HEK293 (cell line): ENCODE data around the gene ORM2.
A peak's percentile ranks its signal among the peaks of the same experiment; 100 is the strongest.

ENCODE experiments used
- CTCF ChIA-PET: fragments of 350-600 bp; formaldehyde crosslinking; extraction: SDS; loops from one replicate; lab custom pipeline; 2021; ENCODE audit warnings: antibody characterized with exemption; lab: Yijun Ruan, JAX
- POLR2A ChIA-PET: fragments of 300-600 bp; formaldehyde crosslinking; extraction: SDS; loops from one replicate; lab custom pipeline; 2020; ENCODE audit warnings: antibody characterized with exemption, inconsistent platforms; lab: Yijun Ruan, JAX
- H3K27ac ChIP-seq: fragments of 200-500 bp; sonication (Bioruptor generic); 2 replicates; pipeline ENCODE4 v1.5.1; 2014; ENCODE audit warnings: low read depth, low read length, control low read depth, inconsistent platforms; ENCODE audit errors: extremely low read depth
- H3K36me3 ChIP-seq, 2 experiments: fragments of 200-500 bp in 1 of 2; sonication (Bioruptor generic) in 1 of 2; 1 replicate in 1 of 2; 2 replicates in 1 of 2; pipeline ENCODE4 v1.5.1; 2014 to 2017; ENCODE audit warnings: inconsistent platforms in 2 of 2, low read length in 2 of 2; ENCODE audit not compliant: control insufficient read depth in 2 of 2, insufficient read depth in 1 of 2
- H3K4me1 ChIP-seq: fragments of 200-500 bp; sonication (Bioruptor generic); 2 replicates; pipeline ENCODE4 v1.5.1; 2014; ENCODE audit warnings: mild to moderate bottlenecking, low read length, inconsistent platforms; ENCODE audit not compliant: control insufficient read depth, insufficient read depth
- H3K4me3 ChIP-seq: 2 replicates; pipeline ENCODE4 v1.5.1; 2011; ENCODE audit warnings: low read depth, mild to moderate bottlenecking, control low read depth, low read length, moderate library complexity
- H3K9me3 ChIP-seq: fragments of 200-500 bp; sonication (Bioruptor generic); 2 replicates; pipeline ENCODE4 v1.5.1; 2014; ENCODE audit warnings: low read depth, low read length, inconsistent platforms; ENCODE audit not compliant: control insufficient read depth, insufficient read depth
- HOXC10 ChIP-seq: sonication (generic); formaldehyde crosslinking; IDR thresholded peaks from 2 replicates; pipeline ENCODE4 v1.8.1; 2023; ENCODE audit warnings: mild to moderate bottlenecking, missing genetic modification reagents
- OSR2 ChIP-seq: fragments of 450-650 bp; formaldehyde crosslinking; IDR thresholded peaks from 2 replicates; pipeline ENCODE4 v1.5.1; 2016; ENCODE audit warnings: missing biosample characterization, missing genetic modification characterization
- SCRT1 ChIP-seq: fragments of 450-650 bp; formaldehyde crosslinking; IDR thresholded peaks from 2 replicates; pipeline ENCODE4 v1.5.1; 2016; ENCODE audit warnings: missing biosample characterization, missing genetic modification characterization, borderline replicate concordance
- SCRT2 ChIP-seq: fragments of 450-650 bp; formaldehyde crosslinking; IDR thresholded peaks from 2 replicates; pipeline ENCODE4 v1.5.1; 2016; ENCODE audit warnings: missing biosample characterization, missing genetic modification characterization
- SETDB1 ChIP-seq: IDR thresholded peaks from one replicate; pipeline ENCODE4 v1.6.1; 2017; ENCODE audit warnings: mild to moderate bottlenecking, low read length, moderate library complexity, mixed read lengths; ENCODE audit not compliant: insufficient read length
- ZBTB7A ChIP-seq: fragments of 450-650 bp; formaldehyde crosslinking; IDR thresholded peaks from 2 replicates; pipeline ENCODE4 v1.5.1; 2016; ENCODE audit warnings: low read depth, missing biosample characterization, missing genetic modification characterization
- ZFP37 ChIP-seq: fragments of 450-650 bp; formaldehyde crosslinking; IDR thresholded peaks from 2 replicates; pipeline ENCODE4 v1.5.1; 2016; ENCODE audit warnings: missing biosample characterization, missing genetic modification characterization
- ZNF335 ChIP-seq: fragments of 450-650 bp; formaldehyde crosslinking; conservative IDR thresholded peaks from 2 replicates; pipeline ENCODE4 v1.5.1; 2016; ENCODE audit warnings: missing biosample characterization, missing genetic modification characterization
- ZNF366 ChIP-seq: fragments of 450-650 bp; formaldehyde crosslinking; conservative IDR thresholded peaks from 2 replicates; pipeline ENCODE4 v1.5.1; 2016; ENCODE audit warnings: missing biosample characterization, missing genetic modification characterization
- ZNF391 ChIP-seq: fragments of 450-650 bp; formaldehyde crosslinking; IDR thresholded peaks from 2 replicates; pipeline ENCODE4 v1.5.1; 2016; ENCODE audit warnings: low read depth, missing biosample characterization, missing genetic modification characterization, borderline replicate concordance
- ZNF560 ChIP-seq: fragments of 450-650 bp; formaldehyde crosslinking; IDR thresholded peaks from 2 replicates; pipeline ENCODE4 v1.5.1; 2017; ENCODE audit warnings: missing biosample characterization, missing genetic modification characterization, borderline replicate concordance
- ZNF621 ChIP-seq: fragments of 450-650 bp; formaldehyde crosslinking; IDR thresholded peaks from 2 replicates; pipeline ENCODE4 v1.5.1; 2017; ENCODE audit warnings: missing biosample characterization, missing genetic modification characterization
- ZNF654 ChIP-seq: fragments of 450-650 bp; formaldehyde crosslinking; IDR thresholded peaks from 2 replicates; pipeline ENCODE4 v1.5.1; 2016; ENCODE audit warnings: low read depth, missing biosample characterization, missing genetic modification characterization
- ZNF701 ChIP-seq: fragments of 450-650 bp; formaldehyde crosslinking; IDR thresholded peaks from 2 replicates; pipeline ENCODE4 v1.5.1; 2016; ENCODE audit warnings: missing biosample characterization, missing genetic modification characterization
- ZNF768 ChIP-seq: fragments of 450-650 bp; formaldehyde crosslinking; IDR thresholded peaks from 2 replicates; pipeline ENCODE4 v1.5.1; 2018; ENCODE audit warnings: missing biosample characterization, mild to moderate bottlenecking, missing genetic modification characterization
- ZNF830 ChIP-seq: fragments of 450-650 bp; IDR thresholded peaks from 2 replicates; pipeline ENCODE4 v1.5.0; 2018; ENCODE audit warnings: missing biosample characterization, missing genetic modification characterization, low read depth, mild to moderate bottlenecking, moderate library complexity
- ZNF843 ChIP-seq: fragments of 450-650 bp; formaldehyde crosslinking; IDR thresholded peaks from 2 replicates; pipeline ENCODE4 v1.5.1; 2016; ENCODE audit warnings: missing biosample characterization, missing genetic modification characterization
- TF ChIP-seq, protein P1 (sequence below): fragments of 450-650 bp; formaldehyde crosslinking; conservative IDR thresholded peaks from 2 replicates; pipeline ENCODE4 v1.5.1; 2016; ENCODE audit warnings: low read depth, missing biosample characterization, missing genetic modification characterization
- TF ChIP-seq, protein P2 (sequence below): fragments of 450-650 bp; formaldehyde crosslinking; IDR thresholded peaks from 2 replicates; pipeline ENCODE4 v1.5.1; 2016; ENCODE audit warnings: missing biosample characterization, missing genetic modification characterization, low read depth
- TF ChIP-seq, protein P3 (sequence below): fragments of 450-650 bp; formaldehyde crosslinking; IDR thresholded peaks from 2 replicates; pipeline ENCODE4 v1.5.1; 2017; ENCODE audit warnings: missing biosample characterization, missing genetic modification characterization

The ORM2 gene

DNA sequence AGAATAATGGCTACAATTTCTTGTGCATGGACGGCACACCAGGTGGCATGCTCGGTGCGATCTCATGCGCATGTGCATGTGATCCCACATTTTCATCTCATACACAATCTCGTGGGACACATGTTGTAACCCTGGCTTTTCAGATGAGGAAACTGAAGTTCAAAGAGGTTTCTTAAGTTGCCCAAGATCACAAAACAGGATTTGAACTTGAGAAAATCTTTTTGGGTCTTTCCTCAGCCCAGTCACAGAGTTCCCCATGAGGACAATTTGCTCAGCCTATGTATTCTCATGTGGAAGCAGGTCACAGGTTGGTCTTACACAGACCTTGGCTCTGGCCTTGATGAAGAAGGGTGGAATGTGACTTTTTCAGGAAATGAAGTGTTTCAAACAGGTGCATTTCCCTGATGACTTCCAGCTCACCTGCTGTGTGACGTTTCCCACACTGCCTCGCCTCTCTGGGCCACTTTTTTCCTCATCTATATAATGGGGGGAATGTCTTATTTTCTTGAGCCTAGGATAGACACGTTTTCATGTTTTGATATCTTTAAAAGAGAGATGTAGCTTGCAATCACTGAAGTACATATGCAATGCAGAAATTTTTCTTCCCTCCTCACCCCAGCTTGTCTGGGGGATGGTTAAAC lies 13.8 kb upstream of the ORM2 start:
- Histone ChIP-seq H3K4me1 (no peaks in the 10 kb centered on the region), H3K9me3 (no peaks in the 10 kb centered on the region)
- TF ChIP-seq ZNF768 (tag by site-specific recombination): 0 out of 2 replicates have a peak, but pooled peaks have one; percentile 39
- TF ChIP-seq HOXC10 (CRISPR knock-in tag): no peak
- TF ChIP-seq ZNF621: no peak
- no peak for TF ChIP-seq ZNF701
- no peak for TF ChIP-seq ZNF560 (tag by site-specific recombination)
- TF ChIP-seq, all 188 proteins: peak for 1
- no peaks in the 10 kb centered on the region for H3K36me3 ChIP-seq
- POLR2A ChIA-PET: no interaction called here
- CTCF ChIA-PET: interaction anchor here (0.6 to 2.0 kb wide), 3 partner anchors 29 to 234 kb away, joined by 3 to 7 read pairs (median 3); no protein-coding TSS in a partner anchor
- H3K27ac ChIP-seq: no peak overlapping the region
- no peak overlapping the region for H3K4me3 ChIP-seq

DNA sequence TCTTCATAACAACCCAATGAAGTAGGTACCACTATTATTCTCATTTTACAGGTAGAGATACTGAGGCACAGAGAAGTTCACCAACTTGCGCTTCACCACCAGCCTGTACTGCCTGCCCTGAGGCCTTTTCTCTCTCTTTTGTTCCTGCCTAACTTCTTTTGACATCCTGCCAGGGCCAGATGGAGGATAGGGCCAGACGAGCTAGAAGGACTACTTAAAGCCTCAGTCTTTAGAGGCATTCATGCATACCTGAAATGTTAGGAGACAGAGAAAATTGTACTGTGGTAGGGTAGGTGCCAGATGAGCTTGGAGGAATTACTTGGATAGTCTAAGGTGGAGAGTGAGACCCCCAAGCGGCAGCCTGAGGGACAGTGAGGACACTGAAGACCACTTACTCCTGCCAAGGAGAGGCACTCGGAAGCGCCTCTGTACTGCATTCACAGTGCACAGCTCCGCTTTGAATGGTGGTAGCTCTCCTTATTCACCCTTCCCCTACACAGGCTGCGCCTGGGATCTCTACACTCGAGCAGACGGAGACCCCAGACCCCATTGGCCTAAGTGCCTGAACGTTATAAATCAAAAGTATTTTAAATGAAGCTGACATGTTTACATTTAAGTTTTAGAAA lies 13.0 kb upstream of the ORM2 start:
- no peaks in the 10 kb centered on the region for H3K4me1 ChIP-seq
- no peak overlapping the region for H3K4me3 ChIP-seq
- POLR2A ChIA-PET: no interaction called here
- H3K36me3 ChIP-seq: no peaks in the 10 kb centered on the region
- TF ChIP-seq ZNF366 (tag by site-specific recombination) (no peak), ZFP37 (tag by site-specific recombination) (no peak)
- H3K27ac ChIP-seq: no peak overlapping the region
- H3K9me3 ChIP-seq: no peaks in the 10 kb centered on the region
- CTCF ChIA-PET: interaction anchor here (0.6 to 2.0 kb wide), 4 partner anchors 22 to 234 kb away, joined by 3 to 7 read pairs (median 4); no protein-coding TSS in a partner anchor

DNA sequence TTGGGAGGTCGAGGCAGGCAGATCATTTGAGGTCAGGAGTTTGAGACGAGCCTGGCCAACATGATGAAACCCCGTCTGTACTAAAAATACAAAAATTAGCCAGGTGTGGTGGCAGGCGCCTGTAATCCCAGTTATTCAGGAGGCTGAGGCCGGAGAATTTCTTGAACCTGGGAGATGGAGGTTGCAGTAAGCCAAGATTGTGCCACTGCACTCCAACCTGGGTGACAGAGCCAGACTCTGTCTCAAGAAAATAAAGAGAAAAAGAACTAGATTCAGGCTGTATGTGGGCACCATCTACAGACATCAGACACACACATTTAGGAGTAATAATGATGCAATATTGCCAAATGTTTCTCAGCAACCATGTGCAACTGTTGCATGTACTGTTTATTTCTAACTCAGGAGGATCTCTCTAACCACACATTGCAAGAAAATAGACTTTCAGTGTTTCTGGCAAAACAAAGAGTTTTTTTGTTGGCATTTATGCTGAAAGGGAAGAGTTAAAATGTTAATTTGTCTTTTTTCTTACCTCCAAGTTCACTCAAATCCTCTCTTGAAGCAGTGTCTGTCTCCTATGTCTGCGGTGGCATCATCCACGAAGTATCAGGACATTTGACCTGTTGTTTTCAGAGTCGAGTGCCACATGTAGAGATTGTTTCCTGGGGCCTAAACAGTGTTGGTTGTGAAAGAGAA lies 11.9 kb upstream of the ORM2 start:
- Histone ChIP-seq H3K36me3 (no peaks in the 10 kb centered on the region), H3K9me3 (no peaks in the 10 kb centered on the region), H3K4me1 (no peaks in the 10 kb centered on the region), H3K27ac (peak overlapping the region; percentile 31; the same call in 1 of the 2 replicates), H3K4me3 (no peak overlapping the region)
- CTCF ChIA-PET: interaction anchor here (1.1 to 1.4 kb wide), 2 partner anchors 21 to 211 kb away, joined by 3 read pairs; no protein-coding TSS in a partner anchor
- POLR2A ChIA-PET: no interaction called here
- TF ChIP-seq SCRT1 (tag by site-specific recombination): peak; percentile 55; the same call in 1 of the 2 replicates
- no peak for TF ChIP-seq ZNF843 (tag by site-specific recombination)
- TF ChIP-seq ZNF654 (tag by site-specific recombination): no peak
- TF ChIP-seq ZNF768 (tag by site-specific recombination): no peak
- peak; percentile 98 for TF ChIP-seq SCRT2 (tag by site-specific recombination)
- TF ChIP-seq ZNF335 (tag by site-specific recombination): peak; percentile 88
- no peak for TF ChIP-seq ZNF830 (tag by site-specific recombination)
- no peak for TF ChIP-seq SETDB1
- no peak for TF ChIP-seq ZNF621
- no peak for TF ChIP-seq ZBTB7A
- TF ChIP-seq, protein P1, sequence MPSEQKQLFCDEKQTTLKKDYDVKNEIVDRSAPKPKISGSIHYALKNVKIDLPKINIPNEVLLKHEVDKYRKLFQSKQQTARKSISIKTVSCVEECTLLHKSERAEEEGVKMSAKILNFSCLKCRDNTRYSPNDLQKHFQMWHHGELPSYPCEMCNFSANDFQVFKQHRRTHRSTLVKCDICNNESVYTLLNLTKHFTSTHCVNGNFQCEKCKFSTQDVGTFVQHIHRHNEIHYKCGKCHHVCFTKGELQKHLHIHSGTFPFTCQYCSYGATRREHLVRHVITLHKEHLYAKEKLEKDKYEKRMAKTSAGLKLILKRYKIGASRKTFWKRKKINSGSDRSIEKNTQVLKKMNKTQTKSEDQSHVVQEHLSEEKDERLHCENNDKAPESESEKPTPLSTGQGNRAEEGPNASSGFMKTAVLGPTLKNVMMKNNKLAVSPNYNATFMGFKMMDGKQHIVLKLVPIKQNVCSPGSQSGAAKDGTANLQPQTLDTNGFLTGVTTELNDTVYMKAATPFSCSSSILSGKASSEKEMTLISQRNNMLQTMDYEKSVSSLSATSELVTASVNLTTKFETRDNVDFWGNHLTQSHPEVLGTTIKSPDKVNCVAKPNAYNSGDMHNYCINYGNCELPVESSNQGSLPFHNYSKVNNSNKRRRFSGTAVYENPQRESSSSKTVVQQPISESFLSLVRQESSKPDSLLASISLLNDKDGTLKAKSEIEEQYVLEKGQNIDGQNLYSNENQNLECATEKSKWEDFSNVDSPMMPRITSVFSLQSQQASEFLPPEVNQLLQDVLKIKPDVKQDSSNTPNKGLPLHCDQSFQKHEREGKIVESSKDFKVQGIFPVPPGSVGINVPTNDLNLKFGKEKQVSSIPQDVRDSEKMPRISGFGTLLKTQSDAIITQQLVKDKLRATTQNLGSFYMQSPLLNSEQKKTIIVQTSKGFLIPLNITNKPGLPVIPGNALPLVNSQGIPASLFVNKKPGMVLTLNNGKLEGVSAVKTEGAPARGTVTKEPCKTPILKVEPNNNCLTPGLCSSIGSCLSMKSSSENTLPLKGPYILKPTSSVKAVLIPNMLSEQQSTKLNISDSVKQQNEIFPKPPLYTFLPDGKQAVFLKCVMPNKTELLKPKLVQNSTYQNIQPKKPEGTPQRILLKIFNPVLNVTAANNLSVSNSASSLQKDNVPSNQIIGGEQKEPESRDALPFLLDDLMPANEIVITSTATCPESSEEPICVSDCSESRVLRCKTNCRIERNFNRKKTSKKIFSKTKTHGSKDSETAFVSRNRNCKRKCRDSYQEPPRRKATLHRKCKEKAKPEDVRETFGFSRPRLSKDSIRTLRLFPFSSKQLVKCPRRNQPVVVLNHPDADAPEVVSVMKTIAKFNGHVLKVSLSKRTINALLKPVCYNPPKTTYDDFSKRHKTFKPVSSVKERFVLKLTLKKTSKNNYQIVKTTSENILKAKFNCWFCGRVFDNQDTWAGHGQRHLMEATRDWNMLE (tag by site-specific recombination): peak; percentile 69
- no peak for TF ChIP-seq OSR2
- TF ChIP-seq, protein P2, sequence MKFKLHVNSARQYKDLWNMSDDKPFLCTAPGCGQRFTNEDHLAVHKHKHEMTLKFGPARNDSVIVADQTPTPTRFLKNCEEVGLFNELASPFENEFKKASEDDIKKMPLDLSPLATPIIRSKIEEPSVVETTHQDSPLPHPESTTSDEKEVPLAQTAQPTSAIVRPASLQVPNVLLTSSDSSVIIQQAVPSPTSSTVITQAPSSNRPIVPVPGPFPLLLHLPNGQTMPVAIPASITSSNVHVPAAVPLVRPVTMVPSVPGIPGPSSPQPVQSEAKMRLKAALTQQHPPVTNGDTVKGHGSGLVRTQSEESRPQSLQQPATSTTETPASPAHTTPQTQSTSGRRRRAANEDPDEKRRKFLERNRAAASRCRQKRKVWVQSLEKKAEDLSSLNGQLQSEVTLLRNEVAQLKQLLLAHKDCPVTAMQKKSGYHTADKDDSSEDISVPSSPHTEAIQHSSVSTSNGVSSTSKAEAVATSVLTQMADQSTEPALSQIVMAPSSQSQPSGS (tag by site-specific recombination): peak; percentile 76
- TF ChIP-seq ZNF391: no peak
- TF ChIP-seq, protein P3, sequence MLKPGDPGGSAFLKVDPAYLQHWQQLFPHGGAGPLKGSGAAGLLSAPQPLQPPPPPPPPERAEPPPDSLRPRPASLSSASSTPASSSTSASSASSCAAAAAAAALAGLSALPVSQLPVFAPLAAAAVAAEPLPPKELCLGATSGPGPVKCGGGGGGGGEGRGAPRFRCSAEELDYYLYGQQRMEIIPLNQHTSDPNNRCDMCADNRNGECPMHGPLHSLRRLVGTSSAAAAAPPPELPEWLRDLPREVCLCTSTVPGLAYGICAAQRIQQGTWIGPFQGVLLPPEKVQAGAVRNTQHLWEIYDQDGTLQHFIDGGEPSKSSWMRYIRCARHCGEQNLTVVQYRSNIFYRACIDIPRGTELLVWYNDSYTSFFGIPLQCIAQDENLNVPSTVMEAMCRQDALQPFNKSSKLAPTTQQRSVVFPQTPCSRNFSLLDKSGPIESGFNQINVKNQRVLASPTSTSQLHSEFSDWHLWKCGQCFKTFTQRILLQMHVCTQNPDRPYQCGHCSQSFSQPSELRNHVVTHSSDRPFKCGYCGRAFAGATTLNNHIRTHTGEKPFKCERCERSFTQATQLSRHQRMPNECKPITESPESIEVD (tag by site-specific recombination): no peak; the same call in 1 of the 2 replicates
